ENCODE measurements around the gene PTPN20.
A peak's percentile ranks its signal among the peaks of the same experiment; 100 is the strongest.

Gene PTPN20

DNA sequence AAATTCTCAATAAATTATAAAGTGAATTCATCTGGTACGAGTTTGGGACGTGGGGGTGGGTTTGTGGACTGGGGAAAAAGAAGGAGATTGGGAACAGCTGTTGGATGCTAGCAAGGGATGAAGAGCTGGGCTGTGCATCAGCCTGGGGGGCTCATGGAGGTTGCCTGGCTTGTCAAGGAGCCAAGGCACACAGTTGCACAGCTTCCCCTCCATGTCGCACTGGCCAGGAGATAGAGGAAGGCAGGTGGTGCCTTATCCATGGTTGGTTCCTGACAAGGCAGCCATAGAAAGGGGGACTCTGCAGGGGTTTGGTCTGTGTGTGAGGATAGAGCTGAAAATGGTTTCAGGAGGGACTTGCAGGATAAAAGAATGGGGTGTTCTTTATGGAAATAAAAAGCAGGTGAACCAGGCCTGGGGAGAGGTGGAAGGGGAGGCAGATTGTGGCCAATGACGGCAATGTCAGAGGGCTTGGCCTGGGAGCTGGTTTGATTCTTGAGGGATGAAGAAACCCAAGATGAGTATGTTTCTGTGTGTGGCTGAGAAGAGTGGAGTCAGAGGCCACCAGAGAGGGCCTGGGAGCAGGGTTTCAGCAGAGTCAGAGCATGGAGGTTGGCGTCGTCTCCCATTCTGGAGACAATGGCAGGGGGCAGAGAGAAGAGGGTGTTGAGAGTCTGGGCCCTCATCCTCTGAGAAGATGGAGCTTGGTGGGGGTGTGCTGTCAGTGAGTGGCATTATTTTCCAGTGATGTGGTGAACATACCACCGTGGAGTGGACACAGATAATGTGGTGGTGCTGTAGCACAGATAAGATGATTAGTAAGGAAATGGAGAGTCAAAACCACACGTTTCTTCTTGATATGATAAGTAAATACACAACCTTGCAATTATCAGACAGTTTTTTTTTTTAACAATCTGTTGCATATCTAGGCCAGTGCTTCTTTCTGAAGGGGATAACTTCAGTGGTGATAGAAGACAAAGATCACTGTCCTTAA, 108.2 kb downstream of the PTPN20 start:
- DNase-seq (ENCODE audit: low read depth in 1 of 2, low spot score in 1 of 2) = no peak

DNA sequence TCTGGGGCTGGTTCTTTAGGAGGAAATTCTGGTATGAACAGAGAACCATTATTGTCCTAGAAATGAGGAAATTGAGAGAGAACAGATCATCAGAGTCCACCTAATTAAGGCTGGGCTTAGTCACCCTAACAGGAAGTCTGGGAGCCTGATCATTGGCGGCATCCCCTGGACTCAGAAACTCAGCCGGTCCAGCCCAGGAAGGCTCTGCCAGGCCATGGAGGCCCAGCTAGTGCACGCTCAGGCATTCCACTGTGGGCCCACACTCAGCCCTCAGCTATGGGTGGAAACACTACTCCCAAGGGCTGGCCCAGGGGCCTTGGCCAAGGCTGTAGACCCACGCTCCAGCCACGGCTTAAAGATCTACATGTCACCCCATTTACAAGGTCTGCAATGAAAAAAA, 109.2 kb downstream of the PTPN20 start:
- DNase-seq (ENCODE audit: low read depth in 1 of 2, low spot score in 1 of 2) = no peak

DNA sequence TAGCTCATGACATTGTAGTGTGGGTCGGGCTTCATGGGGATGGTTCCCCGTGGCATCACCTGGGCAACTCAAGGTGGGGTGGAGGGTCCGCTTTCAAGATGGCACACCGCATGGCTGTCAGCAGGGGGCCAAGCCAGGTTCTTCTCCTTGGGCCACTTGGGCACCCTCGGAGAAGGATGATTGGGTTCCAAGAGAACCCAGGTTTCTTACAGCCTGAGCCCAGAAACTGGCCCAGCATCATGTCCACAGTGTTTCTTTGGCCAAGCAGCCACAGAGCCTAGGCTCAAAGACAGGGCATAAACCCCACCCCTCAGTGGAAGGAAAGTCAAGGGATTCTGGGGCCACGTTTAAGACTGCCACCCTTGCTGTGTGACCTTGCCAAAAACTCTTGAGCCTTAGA, 110.6 kb downstream of the PTPN20 start:
- no peak for DNase-seq (ENCODE audit: low read depth in 1 of 2, low spot score in 1 of 2)

DNA sequence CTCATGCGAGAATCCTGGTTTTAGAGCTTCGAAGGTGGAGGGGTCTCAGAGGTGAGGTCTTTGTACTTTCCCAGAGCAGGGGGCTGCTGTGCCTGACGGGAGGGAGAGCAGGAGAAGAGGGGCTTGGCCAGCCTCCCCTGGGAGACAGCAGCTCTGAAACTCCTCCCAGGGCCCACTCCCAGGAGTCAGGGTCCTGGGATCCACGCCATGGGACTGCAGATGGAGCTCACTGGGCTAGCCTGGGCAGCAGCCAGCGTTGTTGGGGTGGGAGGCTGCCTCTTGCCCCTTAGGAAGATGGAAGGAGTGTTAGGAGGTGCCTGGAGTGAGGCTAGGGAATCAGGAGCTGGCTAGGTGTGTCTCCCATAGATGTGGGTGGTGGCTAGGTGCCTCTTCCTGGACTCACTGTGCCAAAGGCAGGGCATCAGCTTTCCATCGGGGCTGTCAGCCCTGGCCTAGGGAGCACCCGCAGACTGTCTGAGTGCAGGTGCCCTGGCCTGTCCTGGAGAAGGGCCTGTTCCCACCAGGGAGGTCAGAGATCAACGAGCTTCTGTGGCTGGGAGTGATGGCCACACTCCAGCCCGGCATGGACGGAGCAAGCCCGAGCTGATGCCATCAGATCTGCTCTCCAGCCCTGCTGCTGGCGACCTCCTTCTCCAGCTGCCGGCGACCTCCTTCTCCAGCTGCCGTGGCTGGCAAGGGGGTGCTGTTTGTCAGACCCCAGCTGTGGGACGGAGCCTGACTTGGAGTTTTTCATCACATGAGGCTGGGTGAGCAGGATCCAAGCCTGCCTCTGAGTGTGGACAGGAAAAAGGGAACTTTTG, 111.3 kb downstream of the PTPN20 start:
- no peak for DNase-seq (ENCODE audit: low read depth in 1 of 2, low spot score in 1 of 2)

DNA sequence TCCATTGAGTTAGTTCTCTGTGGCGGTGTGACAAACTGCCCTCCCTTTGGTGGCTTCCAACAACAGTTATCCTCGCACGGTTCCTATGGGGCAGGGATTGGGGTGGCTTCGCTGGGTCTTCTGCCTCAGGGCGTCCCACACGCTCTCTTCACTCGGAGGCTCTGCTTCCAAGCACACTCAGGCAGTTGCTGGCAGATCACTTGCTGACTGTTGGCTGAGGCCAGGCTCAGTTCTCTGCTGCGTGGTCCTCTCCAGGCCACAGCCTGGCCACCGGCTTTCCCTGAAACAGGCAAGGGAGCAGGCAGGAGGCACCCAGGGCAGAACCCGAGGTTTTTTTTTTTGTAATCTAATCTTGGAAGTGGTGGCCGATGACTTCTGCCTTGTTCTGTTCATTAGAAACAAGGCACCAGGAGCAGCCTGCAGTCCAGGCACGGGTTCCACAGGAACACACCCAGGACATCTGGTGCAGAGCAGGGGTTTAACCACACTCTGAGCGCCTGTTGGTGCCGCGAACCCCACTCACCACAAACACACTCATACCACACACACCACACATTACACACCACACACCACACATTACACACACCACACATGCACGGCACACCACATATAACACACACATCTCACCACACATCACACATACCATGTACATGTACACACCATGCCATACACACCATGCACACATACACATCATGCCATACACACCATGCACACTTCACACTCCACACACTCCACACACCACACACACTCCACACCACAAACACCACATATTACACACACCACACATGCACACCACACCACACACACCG, 112.2 kb downstream of the PTPN20 start:
- DNase-seq (ENCODE audit: low read depth in 1 of 2, low spot score in 1 of 2) = no peak

DNA sequence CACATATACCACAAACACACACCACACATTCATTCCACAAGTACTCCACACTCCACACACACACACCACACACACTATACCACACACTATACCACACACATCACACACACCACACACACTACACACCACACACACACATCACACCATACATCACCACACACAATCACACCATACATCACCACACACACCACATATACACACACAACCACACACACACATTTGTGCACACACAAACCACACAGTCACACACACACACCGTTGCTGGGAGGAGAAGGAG, 112.8 kb downstream of the PTPN20 start:
- DNase-seq (ENCODE audit: low read depth in 1 of 2, low spot score in 1 of 2) = no peak

DNA sequence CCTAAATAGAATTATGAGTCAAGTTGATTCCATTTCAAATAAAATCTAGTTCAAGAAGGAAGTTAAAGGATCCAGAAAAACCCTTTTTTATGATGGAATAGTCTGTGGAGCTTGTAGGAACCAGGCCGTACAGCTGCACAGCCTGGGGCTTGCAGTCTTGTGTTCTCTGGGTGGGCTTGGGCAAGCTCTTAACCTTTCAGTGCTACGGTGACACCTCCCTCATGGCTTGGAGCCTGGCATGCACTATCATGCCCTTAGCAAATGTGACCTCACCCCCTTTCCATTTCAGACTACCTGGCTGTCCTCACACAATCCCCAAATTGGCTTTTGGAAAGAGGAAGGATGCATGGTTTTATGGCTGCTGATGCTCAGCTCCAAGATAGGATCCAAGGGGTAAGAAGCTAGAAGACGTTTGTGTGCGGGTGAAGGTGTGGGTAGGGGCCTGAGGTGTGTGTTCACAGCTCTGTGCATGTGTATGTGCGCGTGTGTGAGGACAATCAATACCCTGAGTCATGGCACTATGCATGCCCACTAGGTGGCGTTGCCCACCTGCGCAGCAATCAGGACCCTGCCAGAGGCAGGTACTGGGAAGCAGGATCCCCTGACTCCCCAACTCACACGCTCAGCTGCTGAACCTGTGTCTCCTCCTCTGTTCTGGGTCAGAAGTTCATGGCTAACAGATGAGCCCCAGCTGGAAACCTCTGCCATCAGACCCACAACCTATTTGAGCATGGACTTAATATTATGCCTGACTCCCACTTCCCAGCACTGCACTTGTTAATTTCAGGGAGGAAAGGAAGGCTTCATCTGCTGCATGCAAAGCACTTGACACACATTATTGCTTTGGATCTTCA, 113.4 kb downstream of the PTPN20 start:
- DNase-seq (ENCODE audit: low read depth in 1 of 2, low spot score in 1 of 2) = peak; percentile 40 to 49

DNA sequence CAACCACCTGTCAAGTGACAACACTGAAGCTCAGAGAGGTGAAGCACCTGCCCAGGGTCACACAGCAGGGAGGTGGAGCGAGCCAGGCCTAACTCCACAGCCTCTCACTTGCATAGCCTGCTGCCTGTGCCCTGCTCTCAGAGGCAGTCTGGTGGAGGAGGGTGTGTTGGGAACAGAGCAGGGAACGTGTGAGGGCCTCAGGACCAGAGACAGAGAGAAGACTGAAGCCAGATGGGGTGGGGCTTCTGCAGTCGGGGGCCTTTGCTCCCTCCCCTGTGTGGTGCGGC, 114.0 kb downstream of the PTPN20 start:
- no peak for DNase-seq (ENCODE audit: low read depth in 1 of 2, low spot score in 1 of 2)

DNA sequence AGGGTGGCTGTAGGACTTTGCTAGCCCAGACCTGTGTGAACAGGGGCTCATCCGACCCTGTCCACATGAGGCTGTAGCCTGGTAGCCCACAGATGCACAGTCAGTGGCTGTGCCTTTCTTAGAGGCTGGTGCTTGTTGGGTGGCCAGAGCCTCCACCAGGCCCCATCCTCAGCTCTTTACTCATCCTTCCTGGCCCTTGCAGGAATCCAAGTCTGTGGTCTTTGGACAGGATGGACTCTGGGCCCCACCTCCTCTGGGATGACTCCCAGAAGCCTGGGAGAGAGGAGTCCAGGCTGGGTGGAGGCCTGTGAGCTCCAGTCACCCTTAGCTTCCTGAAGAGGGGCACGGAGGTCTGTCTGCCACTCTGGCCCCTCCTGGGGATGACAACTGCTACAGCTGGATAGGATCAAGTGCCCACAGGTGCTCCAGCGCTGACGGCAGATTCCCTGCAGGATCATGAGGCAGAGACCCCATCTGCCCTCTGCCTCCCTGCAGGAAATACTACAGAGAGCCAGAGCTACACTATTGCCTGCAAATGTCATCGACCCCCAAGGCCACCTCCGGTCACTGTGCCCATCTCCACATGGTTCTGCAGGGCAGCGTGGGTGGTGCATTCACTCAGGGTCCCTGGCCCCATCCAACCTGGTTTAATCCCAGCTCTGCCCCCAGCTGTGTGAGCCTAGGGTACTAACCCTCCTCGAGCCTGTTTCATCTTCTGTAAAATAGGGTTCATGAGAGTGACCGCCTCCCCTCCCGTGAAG, 114.5 kb downstream of the PTPN20 start:
- no peak for DNase-seq (ENCODE audit: low read depth in 1 of 2, low spot score in 1 of 2)

DNA sequence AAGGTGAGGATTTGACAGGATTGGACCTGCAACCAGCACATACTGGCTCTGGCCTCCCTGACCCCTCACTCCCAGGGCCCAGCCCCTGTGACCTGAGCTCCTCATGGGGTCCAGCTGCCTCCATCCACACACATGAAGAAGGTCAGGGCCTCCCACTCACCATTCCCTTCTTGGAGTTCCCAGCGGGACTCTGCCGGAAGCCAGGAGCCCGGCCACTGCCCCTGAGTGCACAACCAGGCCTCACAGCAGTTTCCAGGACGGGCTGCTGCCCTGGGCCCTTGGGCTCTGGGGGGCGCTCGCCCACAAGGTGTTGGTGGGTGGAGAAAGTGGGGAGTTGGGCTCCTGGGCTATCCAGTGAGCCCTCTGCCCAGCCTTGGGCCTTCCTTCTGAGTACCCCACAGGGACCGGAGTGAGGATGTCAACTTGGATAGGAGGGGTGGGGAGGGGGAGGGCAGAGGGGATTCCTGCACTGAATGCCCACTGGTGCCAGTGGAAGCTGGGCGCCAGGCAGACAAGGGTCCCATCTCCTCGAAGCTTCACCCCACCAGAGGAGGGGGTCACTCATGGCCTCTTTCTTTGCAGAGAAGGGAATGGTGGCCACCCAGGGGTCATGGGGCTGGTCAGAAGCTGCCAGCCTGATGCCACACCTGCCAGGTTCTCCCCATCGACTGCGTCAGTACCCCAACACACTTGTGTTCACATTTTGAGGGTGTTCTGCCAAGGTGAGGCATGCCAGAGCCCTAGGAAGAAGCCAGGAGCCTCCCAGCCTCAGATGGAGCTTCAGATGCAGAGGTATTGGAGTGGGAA, 115.3 kb downstream of the PTPN20 start:
- DNase-seq (ENCODE audit: low read depth in 1 of 2, low spot score in 1 of 2) = no peak

DNA sequence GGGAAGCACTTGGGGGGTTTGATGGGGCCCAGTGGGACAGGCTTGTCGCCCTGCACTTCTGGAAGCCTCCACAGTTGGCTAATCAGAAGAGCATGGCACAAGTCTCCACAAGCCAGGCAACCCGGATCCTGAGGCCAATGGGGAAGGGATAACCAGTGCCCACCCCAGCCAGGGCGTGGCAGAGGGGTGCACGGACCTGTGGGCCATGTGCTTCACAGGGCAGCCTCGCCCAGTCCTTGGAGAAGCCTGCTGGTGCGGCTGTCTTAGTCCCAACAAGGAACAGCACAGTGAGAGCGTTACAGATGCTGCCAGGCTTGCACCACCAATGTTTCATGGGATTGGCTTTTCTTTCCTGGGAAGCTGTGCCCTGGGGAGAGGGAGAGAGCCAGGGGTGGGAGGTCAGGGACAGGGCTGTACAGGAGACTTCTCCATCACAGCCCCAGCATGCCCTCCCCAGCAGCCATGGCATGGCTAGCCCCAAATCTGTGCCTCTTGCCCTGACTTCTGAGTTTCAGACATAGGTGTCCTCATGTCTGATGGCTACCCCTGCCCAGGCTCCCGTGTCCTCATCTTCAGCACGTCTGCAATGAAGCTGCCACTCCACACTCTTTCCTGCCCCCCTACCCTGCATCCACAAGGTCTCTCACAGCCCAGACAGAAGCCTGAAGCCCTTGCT, 116.0 kb downstream of the PTPN20 start:
- no peak for DNase-seq (ENCODE audit: low read depth in 1 of 2, low spot score in 1 of 2)

DNA sequence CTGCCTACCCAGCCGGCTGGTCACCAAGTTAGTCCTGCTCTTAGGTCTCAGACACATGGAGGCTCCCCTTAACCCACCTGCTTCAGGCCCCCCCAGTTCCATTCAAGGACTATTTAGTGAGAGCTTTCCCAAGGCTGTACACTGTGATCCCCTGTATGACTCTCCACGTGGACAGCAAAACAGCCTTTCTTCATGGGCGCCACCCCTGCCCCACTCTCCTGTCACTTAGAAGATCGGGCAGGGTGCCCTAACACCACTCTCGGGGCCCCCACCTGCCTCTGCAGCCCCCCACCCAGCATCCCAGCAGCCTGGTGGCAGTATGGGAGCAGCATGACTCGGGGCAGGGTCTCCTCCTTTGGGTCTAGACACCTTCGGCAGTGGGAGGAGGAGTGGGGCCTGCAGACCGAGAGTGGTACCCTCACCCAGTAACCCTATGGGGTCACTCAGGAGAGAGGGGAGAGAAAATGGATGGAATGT, 116.6 kb downstream of the PTPN20 start:
- DNase-seq (ENCODE audit: low read depth in 1 of 2, low spot score in 1 of 2) = no peak

DNA sequence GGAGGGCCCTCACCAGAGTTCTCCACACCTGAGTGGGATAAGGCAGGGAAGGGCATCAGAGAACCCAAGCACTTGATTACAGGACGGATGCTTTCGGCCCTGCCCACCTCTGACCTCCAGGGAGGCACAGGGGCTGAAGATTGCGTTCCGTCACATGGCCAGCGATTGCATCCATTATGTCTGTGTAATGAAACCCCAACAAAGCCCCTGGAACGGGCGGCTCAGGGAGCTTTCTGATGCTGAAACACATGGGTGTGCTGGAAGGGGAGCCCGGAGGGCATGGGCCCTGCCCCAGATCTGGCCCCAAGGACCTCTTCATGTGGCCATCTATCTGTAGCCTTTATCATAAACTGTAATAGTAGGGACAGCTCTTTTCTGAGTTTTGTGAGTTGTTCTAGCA, 117.2 kb downstream of the PTPN20 start:
- DNase-seq (ENCODE audit: low read depth in 1 of 2, low spot score in 1 of 2) = no peak

DNA sequence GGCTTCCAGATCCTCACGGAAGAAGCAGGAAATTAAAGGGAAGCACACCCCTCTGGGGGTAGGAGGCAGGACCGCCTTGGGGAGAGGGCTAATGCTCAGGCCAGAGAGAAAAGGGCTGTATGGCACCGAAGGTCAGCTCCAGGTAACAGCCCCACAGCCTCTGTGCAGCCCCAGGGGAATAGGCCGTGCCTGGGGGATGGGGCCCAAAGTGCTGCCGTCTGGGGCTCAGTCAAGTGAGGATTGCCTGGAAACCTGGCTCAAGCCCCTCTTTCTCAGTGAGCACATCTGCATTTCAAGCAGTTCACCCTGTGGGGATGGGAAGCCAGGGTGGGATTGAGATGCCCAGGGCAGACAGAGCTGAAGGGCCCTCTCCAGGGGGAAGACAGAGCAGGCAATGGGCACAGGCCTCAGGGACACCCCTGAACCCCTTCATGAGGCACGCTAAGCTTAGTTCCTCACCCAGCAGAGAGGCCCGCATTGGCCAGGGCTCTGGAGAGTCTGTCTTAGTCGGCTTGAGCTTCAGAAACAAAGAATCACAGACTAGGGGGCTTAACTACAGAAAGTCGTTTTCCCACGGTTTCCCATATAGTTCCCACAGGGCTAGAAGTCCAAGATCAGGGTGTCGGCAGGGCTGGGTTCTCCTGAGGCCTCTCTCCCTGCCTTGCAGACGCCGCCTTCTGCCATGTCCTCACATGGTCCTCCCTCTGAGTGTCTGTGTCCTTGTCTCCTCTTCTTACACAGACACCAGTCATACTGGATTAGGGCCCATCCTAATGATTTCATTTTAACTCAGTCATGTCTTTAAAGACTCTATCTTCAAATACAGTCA, 118.2 kb downstream of the PTPN20 start:
- DNase-seq (ENCODE audit: low read depth in 1 of 2, low spot score in 1 of 2) = no peak

DNA sequence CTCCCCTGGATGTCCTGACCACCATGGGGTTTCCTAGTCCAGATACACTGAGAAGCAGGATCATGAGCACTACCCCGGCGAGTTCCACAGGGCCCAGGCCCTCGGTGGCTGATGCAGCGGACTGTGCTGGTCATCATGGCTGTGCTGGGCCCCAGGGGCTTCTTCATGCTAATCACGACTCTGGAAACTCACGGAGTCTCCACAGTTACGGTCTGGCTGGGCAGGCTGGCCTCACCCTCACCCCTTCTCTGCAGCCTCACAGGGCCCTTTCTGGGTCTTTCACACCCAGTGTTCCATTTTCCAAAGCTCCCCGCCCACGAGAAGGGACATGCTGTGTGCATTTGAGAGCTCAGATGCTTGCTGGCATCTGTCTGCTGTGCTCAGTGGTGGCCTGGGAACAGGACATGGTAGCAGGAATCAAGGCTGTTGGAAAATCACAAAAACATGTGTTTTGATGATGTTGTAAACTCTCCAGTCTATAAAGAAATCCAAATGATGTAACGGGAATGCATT, 119.0 kb downstream of the PTPN20 start:
- no peak for DNase-seq (ENCODE audit: low read depth in 1 of 2, low spot score in 1 of 2)

DNA sequence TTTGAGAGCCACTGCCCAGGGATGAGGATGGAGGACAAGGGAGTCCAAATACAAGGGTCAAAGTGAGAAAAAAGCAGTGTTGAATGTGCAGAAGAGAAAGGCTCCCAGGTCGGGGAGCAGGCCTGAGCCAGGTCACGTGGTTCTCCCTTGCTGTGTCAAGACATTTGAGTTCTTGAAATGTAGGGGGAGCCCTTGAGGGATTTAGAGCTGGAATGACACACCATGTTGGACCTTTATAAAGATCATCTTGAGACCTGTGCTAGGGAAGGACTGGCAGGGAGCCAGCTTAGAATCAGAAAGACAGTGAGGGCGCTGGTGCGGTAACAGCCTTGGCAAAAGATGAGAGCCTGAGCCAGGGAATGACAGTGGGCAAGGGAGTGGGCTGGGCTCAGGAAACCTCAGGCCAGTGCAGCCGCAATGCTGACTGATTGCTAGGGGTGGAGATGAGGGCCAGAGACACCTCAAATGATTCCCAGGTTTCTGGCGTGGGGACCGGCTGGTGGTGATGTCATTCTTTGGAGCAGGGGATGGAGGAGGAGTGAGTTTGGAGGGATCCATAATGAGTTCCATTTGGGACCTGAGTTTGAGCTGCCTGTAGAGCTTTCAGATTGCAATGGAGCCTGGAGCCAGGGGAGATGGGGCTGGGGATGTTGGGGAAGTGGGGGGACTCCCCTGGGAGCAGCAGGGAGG, 120.1 kb downstream of the PTPN20 start:
- no peak for DNase-seq (ENCODE audit: low read depth in 1 of 2, low spot score in 1 of 2)

DNA sequence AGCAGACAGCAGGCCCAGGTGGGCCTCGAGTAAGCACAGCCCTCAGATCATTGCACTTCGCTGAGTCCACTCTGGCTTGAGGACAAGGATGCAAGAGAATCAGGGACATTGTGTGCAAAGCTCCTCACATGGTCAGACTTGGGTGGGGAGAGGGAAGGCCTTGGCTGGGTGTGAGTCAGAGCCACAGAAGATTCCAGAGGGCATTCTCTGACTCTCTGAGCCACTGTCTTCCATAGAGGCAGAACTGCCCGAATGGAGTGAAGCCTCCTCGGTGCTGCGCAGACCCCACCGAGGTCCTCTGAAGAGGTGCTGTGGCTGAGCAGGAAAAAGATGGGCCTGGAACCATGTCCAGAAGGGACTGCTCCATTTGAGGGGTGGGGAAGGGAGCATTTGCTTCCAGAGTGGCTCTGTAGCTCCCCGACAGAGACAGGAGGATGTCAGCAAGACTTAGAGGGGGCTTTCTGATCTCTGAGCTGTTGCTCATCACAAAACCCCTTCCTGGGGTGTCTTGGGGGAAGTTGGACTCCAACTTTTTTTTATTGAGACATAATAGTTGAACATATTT, 120.8 kb downstream of the PTPN20 start:
- no peak for DNase-seq (ENCODE audit: low read depth in 1 of 2, low spot score in 1 of 2)
